ENCODE results near the gene CENPU. TPM values are rescaled to one million over a fixed set of nuclear protein-coding genes. Genes with fewer than 3 reads are reported as not detected.

The CENPU gene
- total and polyA plus RNA-seq, 2 of the 8 experiments (the other 6 are each of a cell fraction or from before 2014, with no cell fraction given), result 32.1 to 122 TPM

GRCh38 chr4:184695178-184695896 is 38.6 kb downstream of the CENPU start:
- H3K4me1 ChIP-seq (replicated peaks in 1 of 4; ENCODE audit: control insufficient read depth in 3 of 4, insufficient read depth in 4 of 4, low read length in 3 of 4), result 0 out of 7 replicates have a peak, but pooled peaks cover 0 to 3% (median 0%) of the 10 kb centered on the region in 4 experiments
- ChIA-PET CTCF (ENCODE audit: partially characterized antibody) (interaction anchor here (2.0 kb wide), 1 partner anchor 431 kb away, joined by 6 read pairs; no protein-coding TSS in a partner anchor), POLR2A (ENCODE audit: partially characterized antibody) (interaction anchor here (1.1 kb wide), 1 partner anchor 28 kb away, joined by 3 read pairs; no protein-coding TSS in a partner anchor)
- FAIRE-seq (no peak), DNase-seq (ENCODE audit: low read depth in 1 of 2, low spot score in 2 of 2) (no peak)
- H3K9me3 ChIP-seq (ENCODE audit: insufficient read depth in 2 of 2, low read depth in 1 of 2, low read length in 1 of 2), result no peaks in the 10 kb centered on the region
- H3K14ac ChIP-seq (ENCODE audit: insufficient read length), result no peak overlapping the region
- no peak overlapping the region for H3K9ac ChIP-seq (replicated peaks in 1 of 4; ENCODE audit: extremely low read depth in 1 of 4, low read depth in 3 of 4, low read length in 3 of 4)
- H3K79me2 ChIP-seq (ENCODE audit: control insufficient read depth in 1 of 2, insufficient read depth in 2 of 2, low read length in 2 of 2), result no peaks in the 10 kb centered on the region
- H3K4me2 ChIP-seq (ENCODE audit: insufficient read depth in 1 of 2, low read depth in 2 of 2, low read length in 2 of 2), result no peak overlapping the region
- no peak overlapping the region for H3K27ac ChIP-seq (ENCODE audit: low read depth, low read length)
- H4K91ac ChIP-seq (replicated peaks; ENCODE audit: insufficient read length, low read length), result no peak overlapping the region
- no peak overlapping the region for H3K23ac ChIP-seq (ENCODE audit: insufficient read length)
- peaks cover 0 to 2% of the 10 kb centered on the region in 2 experiments for H4K20me1 ChIP-seq (replicated peaks in 1 of 2; ENCODE audit: control insufficient read depth in 1 of 2, insufficient read depth in 2 of 2, low read length in 2 of 2)
- H2BK20ac ChIP-seq (ENCODE audit: low read length), result no peak overlapping the region
- H3K56ac ChIP-seq (replicated peaks; ENCODE audit: insufficient read length, low read depth, low read length), result no peak overlapping the region
- H3K4ac ChIP-seq (replicated peaks; ENCODE audit: insufficient read length, low read depth, low read length), result no peak overlapping the region
- H2AFZ ChIP-seq (ENCODE audit: low read length), result no peak overlapping the region
- H2BK15ac ChIP-seq (ENCODE audit: low read length), result no peak overlapping the region
- no peaks in the 10 kb centered on the region for H3K23me2 ChIP-seq (ENCODE audit: low read depth, low read length)
- no peak overlapping the region; the same call in 1 of the 2 replicates for H4K8ac ChIP-seq (ENCODE audit: extremely low read depth, insufficient read depth, low read length)
- no peaks in the 10 kb centered on the region for H3K27me3 ChIP-seq (replicated peaks in 1 of 4; ENCODE audit: control insufficient read depth in 3 of 4, extremely low read depth in 1 of 4, insufficient read depth in 3 of 4, low read length in 3 of 4)
- no peak overlapping the region for H2BK120ac ChIP-seq (replicated peaks; ENCODE audit: low read depth, low read length)
- H3K4me3 ChIP-seq (ENCODE audit: extremely low read depth in 1 of 4, insufficient read depth in 2 of 4, low read depth in 3 of 4, low read length in 4 of 4), result no peak overlapping the region
- no peak overlapping the region for H2BK12ac ChIP-seq (ENCODE audit: low read depth, low read length)
- peaks cover 0 to 70% (median 27%) of the 10 kb centered on the region in 4 experiments; a peak in 7 of 8 replicates for H3K36me3 ChIP-seq (ENCODE audit: control insufficient read depth in 2 of 4, insufficient read depth in 4 of 4, low read length in 3 of 4)
- no peak overlapping the region for H2BK5ac ChIP-seq (ENCODE audit: low read depth, low read length)
- 91% methylated on average over 3 of the region's 3 CpGs; no CpG with 5 or more reads in 1 of the 2 experiments for WGBS, 2 experiments (ENCODE audit: extremely low coverage in 1 of 2, insufficient coverage in 1 of 2, insufficient read length in 1 of 2, insufficient replicate concordance in 2 of 2, low coverage in 1 of 2, low lambda C conversion rate in 2 of 2, missing lambda C conversion rate in 1 of 2)
- no peak overlapping the region for H3K18ac ChIP-seq (ENCODE audit: extremely low read depth, low read length)
- no peak overlapping the region for H2AK5ac ChIP-seq (ENCODE audit: low read depth, low read length)
- TF ChIP-seq NANOG (IDR thresholded peaks at IDR 0.05; ENCODE audit: insufficient read depth, low read depth, low read length, poor library complexity, severe bottlenecking) (no peak), CBX5 (IDR thresholded peaks at IDR 0.05; ENCODE audit: low read depth, low read length) (no peak)
- H3K79me1 ChIP-seq (ENCODE audit: low read depth, low read length), result no peaks in the 10 kb centered on the region
- H4K5ac ChIP-seq (ENCODE audit: insufficient read length, low read depth, low read length), result no peak overlapping the region

All from H1 (cell line).